ENCODE data around the gene MS4A13.
A peak's percentile ranks its signal among the peaks of the same experiment; 100 is the strongest.

The MS4A13 gene

DNA sequence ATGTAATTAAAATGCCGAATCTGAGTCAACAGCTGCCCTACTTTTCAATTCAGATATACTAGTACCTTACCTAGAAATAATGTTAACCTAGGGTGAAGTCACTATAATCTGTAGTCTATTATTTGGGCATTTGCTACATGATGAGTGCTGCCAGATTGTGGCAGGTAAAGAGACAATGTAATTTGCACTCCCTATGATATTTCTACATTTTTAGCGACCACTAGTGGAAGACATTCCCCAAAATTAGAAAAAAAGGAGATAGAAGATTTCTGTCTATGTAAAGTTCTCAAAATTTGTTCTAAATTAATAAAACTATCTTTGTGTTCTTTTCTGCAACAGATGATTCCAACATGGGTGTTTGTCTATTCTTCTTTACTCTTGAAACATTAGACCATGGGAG lies 45.5 kb upstream of the MS4A13 start:
- Histone ChIP-seq H3K4me3 (replicated peaks; ENCODE audit: insufficient read depth, low read length) (no peak overlapping the region), H3K27ac (replicated peaks) (no peak overlapping the region), H3K27me3 (ENCODE audit: insufficient read depth, poor library complexity, severe bottlenecking) (no peaks in the 10 kb centered on the region)
- TF ChIP-seq GABPA (IDR thresholded peaks at IDR 0.05; ENCODE audit: low read depth) (no peak), POLR2AphosphoS5 (IDR thresholded peaks at IDR 0.05; ENCODE audit: low read depth) (no peak), SPI1 (IDR thresholded peaks at IDR 0.05; ENCODE audit: borderline replicate concordance, low read depth) (no peak)
- TF ChIP-seq, protein P1, sequence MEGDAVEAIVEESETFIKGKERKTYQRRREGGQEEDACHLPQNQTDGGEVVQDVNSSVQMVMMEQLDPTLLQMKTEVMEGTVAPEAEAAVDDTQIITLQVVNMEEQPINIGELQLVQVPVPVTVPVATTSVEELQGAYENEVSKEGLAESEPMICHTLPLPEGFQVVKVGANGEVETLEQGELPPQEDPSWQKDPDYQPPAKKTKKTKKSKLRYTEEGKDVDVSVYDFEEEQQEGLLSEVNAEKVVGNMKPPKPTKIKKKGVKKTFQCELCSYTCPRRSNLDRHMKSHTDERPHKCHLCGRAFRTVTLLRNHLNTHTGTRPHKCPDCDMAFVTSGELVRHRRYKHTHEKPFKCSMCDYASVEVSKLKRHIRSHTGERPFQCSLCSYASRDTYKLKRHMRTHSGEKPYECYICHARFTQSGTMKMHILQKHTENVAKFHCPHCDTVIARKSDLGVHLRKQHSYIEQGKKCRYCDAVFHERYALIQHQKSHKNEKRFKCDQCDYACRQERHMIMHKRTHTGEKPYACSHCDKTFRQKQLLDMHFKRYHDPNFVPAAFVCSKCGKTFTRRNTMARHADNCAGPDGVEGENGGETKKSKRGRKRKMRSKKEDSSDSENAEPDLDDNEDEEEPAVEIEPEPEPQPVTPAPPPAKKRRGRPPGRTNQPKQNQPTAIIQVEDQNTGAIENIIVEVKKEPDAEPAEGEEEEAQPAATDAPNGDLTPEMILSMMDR (IDR thresholded peaks at IDR 0.05; ENCODE audit: insufficient read depth, low read length) = no peak
- TF ChIP-seq, protein P2, sequence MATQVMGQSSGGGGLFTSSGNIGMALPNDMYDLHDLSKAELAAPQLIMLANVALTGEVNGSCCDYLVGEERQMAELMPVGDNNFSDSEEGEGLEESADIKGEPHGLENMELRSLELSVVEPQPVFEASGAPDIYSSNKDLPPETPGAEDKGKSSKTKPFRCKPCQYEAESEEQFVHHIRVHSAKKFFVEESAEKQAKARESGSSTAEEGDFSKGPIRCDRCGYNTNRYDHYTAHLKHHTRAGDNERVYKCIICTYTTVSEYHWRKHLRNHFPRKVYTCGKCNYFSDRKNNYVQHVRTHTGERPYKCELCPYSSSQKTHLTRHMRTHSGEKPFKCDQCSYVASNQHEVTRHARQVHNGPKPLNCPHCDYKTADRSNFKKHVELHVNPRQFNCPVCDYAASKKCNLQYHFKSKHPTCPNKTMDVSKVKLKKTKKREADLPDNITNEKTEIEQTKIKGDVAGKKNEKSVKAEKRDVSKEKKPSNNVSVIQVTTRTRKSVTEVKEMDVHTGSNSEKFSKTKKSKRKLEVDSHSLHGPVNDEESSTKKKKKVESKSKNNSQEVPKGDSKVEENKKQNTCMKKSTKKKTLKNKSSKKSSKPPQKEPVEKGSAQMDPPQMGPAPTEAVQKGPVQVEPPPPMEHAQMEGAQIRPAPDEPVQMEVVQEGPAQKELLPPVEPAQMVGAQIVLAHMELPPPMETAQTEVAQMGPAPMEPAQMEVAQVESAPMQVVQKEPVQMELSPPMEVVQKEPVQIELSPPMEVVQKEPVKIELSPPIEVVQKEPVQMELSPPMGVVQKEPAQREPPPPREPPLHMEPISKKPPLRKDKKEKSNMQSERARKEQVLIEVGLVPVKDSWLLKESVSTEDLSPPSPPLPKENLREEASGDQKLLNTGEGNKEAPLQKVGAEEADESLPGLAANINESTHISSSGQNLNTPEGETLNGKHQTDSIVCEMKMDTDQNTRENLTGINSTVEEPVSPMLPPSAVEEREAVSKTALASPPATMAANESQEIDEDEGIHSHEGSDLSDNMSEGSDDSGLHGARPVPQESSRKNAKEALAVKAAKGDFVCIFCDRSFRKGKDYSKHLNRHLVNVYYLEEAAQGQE (IDR thresholded peaks at IDR 0.05; ENCODE audit: insufficient replicate concordance, low read depth) = no peak
- DNase-seq (ENCODE audit: low read depth in 1 of 2, low spot score in 1 of 2) = no peak

DNA sequence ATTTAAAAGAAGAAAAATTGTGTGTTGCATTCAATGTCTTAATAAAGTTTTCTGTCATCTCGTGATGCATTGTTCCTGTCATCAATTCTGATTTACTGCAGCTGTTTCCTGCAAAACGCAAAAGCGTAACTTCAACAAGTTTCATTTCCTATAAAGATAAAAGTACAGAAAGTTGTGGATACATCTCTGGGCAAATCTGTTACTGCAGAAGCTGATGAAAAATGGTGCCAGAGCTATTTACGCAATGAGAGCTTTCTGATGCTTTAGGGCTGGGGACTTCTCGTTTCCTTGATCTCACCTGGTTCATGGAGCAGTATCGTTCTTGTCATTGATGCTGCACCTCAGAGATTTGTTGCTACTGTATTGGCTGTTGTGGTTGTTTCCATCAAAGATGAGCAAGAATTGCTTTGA lies 38.2 kb upstream of the MS4A13 start:
- Histone ChIP-seq H3K4me3 (replicated peaks; ENCODE audit: insufficient read depth, low read length) (no peak overlapping the region), H3K27ac (replicated peaks) (no peak overlapping the region), H3K27me3 (ENCODE audit: insufficient read depth, poor library complexity, severe bottlenecking) (no peaks in the 10 kb centered on the region)
- DNase-seq (ENCODE audit: low read depth in 1 of 2, low spot score in 1 of 2) = no peak
- TF ChIP-seq GABPA (IDR thresholded peaks at IDR 0.05; ENCODE audit: low read depth) (no peak), SPI1 (IDR thresholded peaks at IDR 0.05; ENCODE audit: borderline replicate concordance, low read depth) (no peak), POLR2AphosphoS5 (IDR thresholded peaks at IDR 0.05; ENCODE audit: low read depth) (no peak)
- TF ChIP-seq, protein P2 (IDR thresholded peaks at IDR 0.05; ENCODE audit: insufficient replicate concordance, low read depth) = no peak
- TF ChIP-seq, protein P1 (IDR thresholded peaks at IDR 0.05; ENCODE audit: insufficient read depth, low read length) = no peak

DNA sequence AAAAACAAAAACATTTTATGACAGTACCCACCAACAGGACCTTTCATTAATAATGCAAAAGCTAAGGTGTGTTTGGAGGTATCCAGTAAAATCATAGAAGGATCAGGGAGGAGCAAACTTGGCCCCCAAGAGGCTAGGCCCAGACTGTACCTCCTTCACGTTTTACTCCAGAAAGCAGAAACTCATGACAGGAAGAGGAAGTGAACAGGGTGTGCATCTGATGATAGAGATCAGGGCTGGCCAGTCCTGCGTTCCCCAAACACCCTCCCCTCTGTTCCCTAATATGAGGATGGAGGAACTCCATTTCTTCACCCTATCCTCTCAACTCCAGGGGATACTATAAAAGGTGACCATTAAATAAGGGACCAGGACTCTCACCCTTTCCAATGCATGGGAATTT lies 32.8 kb upstream of the MS4A13 start:
- TF ChIP-seq, protein P1 (IDR thresholded peaks at IDR 0.05; ENCODE audit: insufficient read depth, low read length) = no peak
- TF ChIP-seq SPI1 (IDR thresholded peaks at IDR 0.05; ENCODE audit: borderline replicate concordance, low read depth) (peak; percentile 94), POLR2AphosphoS5 (IDR thresholded peaks at IDR 0.05; ENCODE audit: low read depth) (no peak), GABPA (IDR thresholded peaks at IDR 0.05; ENCODE audit: low read depth) (peak; percentile 88)
- TF ChIP-seq, protein P2 (IDR thresholded peaks at IDR 0.05; ENCODE audit: insufficient replicate concordance, low read depth) = no peak
- Histone ChIP-seq H3K27ac (replicated peaks) (peak overlapping the region; percentile 36), H3K4me3 (replicated peaks; ENCODE audit: insufficient read depth, low read length) (no peak overlapping the region), H3K27me3 (ENCODE audit: insufficient read depth, poor library complexity, severe bottlenecking) (no peaks in the 10 kb centered on the region)
- DNase-seq (ENCODE audit: low read depth in 1 of 2, low spot score in 1 of 2) = peak; percentile 32 to 66
